ENCODE results near the gene GPR161.

GPR161 gene

GRCh38 chr1:168092566-168093355 lies 44.0 kb downstream of the GPR161 start:
- no peak for DNase-seq
- TF ChIP-seq GATA1 (IDR thresholded peaks at IDR 0.05; ENCODE audit: low read depth, low read length) (no peak), POLR2A (IDR thresholded peaks at IDR 0.05; ENCODE audit: low read length) (no peak)

- no peak for DNase-seq
- TF ChIP-seq GATA1 (IDR thresholded peaks at IDR 0.05; ENCODE audit: low read depth, low read length) (no peak), POLR2A (IDR thresholded peaks at IDR 0.05; ENCODE audit: low read length) (no peak)
These were observed 44.8 kb downstream of the GPR161 start for GRCh38 chr1:168091720-168092550.

GRCh38 chr1:168091063-168091462 lies 45.7 kb downstream of the GPR161 start:
- no peak for DNase-seq
- no peak for TF ChIP-seq GATA1 (IDR thresholded peaks at IDR 0.05; ENCODE audit: low read depth, low read length)
- TF ChIP-seq POLR2A (IDR thresholded peaks at IDR 0.05; ENCODE audit: low read length) = no peak

- TF ChIP-seq POLR2A (IDR thresholded peaks at IDR 0.05; ENCODE audit: low read length) = no peak
- DNase-seq = no peak
These were observed 46.3 kb downstream of the GPR161 start for GRCh38 chr1:168090395-168090794.

GRCh38 chr1:168089979-168090337 lies 46.8 kb downstream of the GPR161 start:
- DNase-seq = no peak
- TF ChIP-seq POLR2A (IDR thresholded peaks at IDR 0.05; ENCODE audit: low read length) (no peak), GATA1 (IDR thresholded peaks at IDR 0.05; ENCODE audit: low read depth, low read length) (no peak)

- no peak for DNase-seq
- TF ChIP-seq POLR2A (IDR thresholded peaks at IDR 0.05; ENCODE audit: low read length) (no peak), GATA1 (IDR thresholded peaks at IDR 0.05; ENCODE audit: low read depth, low read length) (no peak)
These were observed 47.3 kb downstream of the GPR161 start for GRCh38 chr1:168089326-168089978.

- no peak for DNase-seq
- TF ChIP-seq GATA1 (IDR thresholded peaks at IDR 0.05; ENCODE audit: low read depth, low read length) (no peak), POLR2A (IDR thresholded peaks at IDR 0.05; ENCODE audit: low read length) (no peak)
These were observed 48.0 kb downstream of the GPR161 start for GRCh38 chr1:168088511-168089325.

- no peak for DNase-seq
- TF ChIP-seq GATA1 (IDR thresholded peaks at IDR 0.05; ENCODE audit: low read depth, low read length) = no peak
These were observed 49.0 kb downstream of the GPR161 start for GRCh38 chr1:168087696-168088095.

- TF ChIP-seq POLR2A (IDR thresholded peaks at IDR 0.05; ENCODE audit: low read length) (no peak), GATA1 (IDR thresholded peaks at IDR 0.05; ENCODE audit: low read depth, low read length) (no peak)
- no peak for DNase-seq
These were observed 50.3 kb downstream of the GPR161 start for GRCh38 chr1:168086438-168086837.

GRCh38 chr1:168085401-168085872 lies 51.3 kb downstream of the GPR161 start:
- no peak for DNase-seq

GRCh38 chr1:168084396-168085231 lies 52.1 kb downstream of the GPR161 start:
- DNase-seq = peak; percentile 72 to 84
- TF ChIP-seq POLR2A (IDR thresholded peaks at IDR 0.05; ENCODE audit: low read length) (no peak), GATA1 (IDR thresholded peaks at IDR 0.05; ENCODE audit: low read depth, low read length) (no peak)

More at GRCh38 chr1:168085401-168085872, 51.3 kb downstream of the GPR161 start:
- TF ChIP-seq POLR2A (IDR thresholded peaks at IDR 0.05; ENCODE audit: low read length) (no peak), GATA1 (IDR thresholded peaks at IDR 0.05; ENCODE audit: low read depth, low read length) (no peak)

- TF ChIP-seq GATA1 (IDR thresholded peaks at IDR 0.05; ENCODE audit: low read depth, low read length) = no peak
- TF ChIP-seq POLR2A (IDR thresholded peaks at IDR 0.05; ENCODE audit: low read length) = no peak
- DNase-seq = peak in 1 of 2 experiments; percentile 13
These were observed 53.0 kb downstream of the GPR161 start for GRCh38 chr1:168083456-168084325.
